IPS-NIHi11 (cell line): ENCODE results near the gene OSBPL3.

Experiments used
- DNase-seq: peaks from one replicate; pipeline ENCODE4 v3.0.0; 2012; ENCODE audit warnings: mixed read lengths, low spot score

OSBPL3 gene

GRCh38 chr7:24760968-24761367 lies 219.0 kb downstream of the OSBPL3 start:
- no peak for DNase-seq

- peak; percentile 82 for DNase-seq
Measured at GRCh38 chr7:24757353-24758275, 222.4 kb downstream of the OSBPL3 start, which contains the start of gene GSDME. Gene GSDME, minus strand, starts transcription at chr7:24757464. Its CDS starts 7,690 bp downstream, at chr7:24749774.

- DNase-seq: peak; percentile 83
Measured at GRCh38 chr7:24756545-24757352, 223.2 kb downstream of the OSBPL3 start.

- no peak for DNase-seq
Measured at GRCh38 chr7:24755541-24756407, 224.2 kb downstream of the OSBPL3 start.

GRCh38 chr7:24754906-24755506 lies 225.0 kb downstream of the OSBPL3 start:
- no peak for DNase-seq

- no peak for DNase-seq
Measured at GRCh38 chr7:24752073-24752800, 227.7 kb downstream of the OSBPL3 start.

- DNase-seq: no peak
Measured at GRCh38 chr7:24751484-24751883, 228.5 kb downstream of the OSBPL3 start.

GRCh38 chr7:24750441-24751055 lies 229.4 kb downstream of the OSBPL3 start:
- no peak for DNase-seq

- DNase-seq: no peak
Measured at GRCh38 chr7:24748521-24748920, 231.5 kb downstream of the OSBPL3 start.
